COLO829 (cell line): Measurements from ENCODE around the gene SIL1.
"Not testable (repeated sequence)": the region's sequence is repeated elsewhere in the genome, so short reads cannot be mapped to it uniquely, and the experiment has no call there.

Experiments used
- DNase-seq: peaks from one replicate; pipeline ENCODE4 v3.0.0; 2012; ENCODE audit warnings: low spot score

SIL1 gene

GRCh38 chr5:139199321-139199720 lies 1.2 kb upstream of the SIL1 start:
- DNase-seq = no peak

- no peak for DNase-seq
Measured at GRCh38 chr5:139196296-139196956, 1.7 kb downstream of the SIL1 start.

GRCh38 chr5:139194486-139194885 lies 3.7 kb downstream of the SIL1 start:
- no peak for DNase-seq

GRCh38 chr5:139193928-139194327 lies 4.2 kb downstream of the SIL1 start:
- DNase-seq = no peak

- not testable (repeated sequence) for DNase-seq
Measured at GRCh38 chr5:139192906-139193305, 5.3 kb downstream of the SIL1 start.

GRCh38 chr5:139191954-139192353 lies 6.2 kb downstream of the SIL1 start:
- not testable (repeated sequence) for DNase-seq

- no peak for DNase-seq
Measured at GRCh38 chr5:139190125-139190524, 8.0 kb downstream of the SIL1 start.

- no peak for DNase-seq
Measured at GRCh38 chr5:139188558-139189270, 9.5 kb downstream of the SIL1 start.

- no peak for DNase-seq
Measured at GRCh38 chr5:139186752-139187326, 11.3 kb downstream of the SIL1 start.

GRCh38 chr5:139186261-139186660 lies 11.9 kb downstream of the SIL1 start:
- DNase-seq = no peak

- DNase-seq = no peak
Measured at GRCh38 chr5:139185589-139185988, 12.6 kb downstream of the SIL1 start.

GRCh38 chr5:139183502-139183901 lies 14.7 kb downstream of the SIL1 start:
- no peak for DNase-seq

- DNase-seq = no peak
Measured at GRCh38 chr5:139182528-139183296, 15.5 kb downstream of the SIL1 start.

GRCh38 chr5:139181835-139182452 lies 16.2 kb downstream of the SIL1 start:
- peak; percentile 91 for DNase-seq

- DNase-seq = no peak
Measured at GRCh38 chr5:139181322-139181730, 16.8 kb downstream of the SIL1 start.

GRCh38 chr5:139180850-139181249 lies 17.3 kb downstream of the SIL1 start:
- DNase-seq = no peak

GRCh38 chr5:139179778-139180513 lies 18.2 kb downstream of the SIL1 start:
- DNase-seq = not testable (repeated sequence)

GRCh38 chr5:139178935-139179334 lies 19.2 kb downstream of the SIL1 start:
- no peak for DNase-seq

- no peak for DNase-seq
Measured at GRCh38 chr5:139178589-139178917, 19.6 kb downstream of the SIL1 start.

- DNase-seq = no peak
Measured at GRCh38 chr5:139177809-139178588, 20.2 kb downstream of the SIL1 start.

- not testable (repeated sequence) for DNase-seq
Measured at GRCh38 chr5:139177281-139177680, 20.9 kb downstream of the SIL1 start.
